ENCODE measurements around the gene COL9A3.

The COL9A3 gene

GRCh38 chr20:62824476-62825332 is 7.9 kb downstream of the COL9A3 start:
- no peak for DNase-seq

DNA sequence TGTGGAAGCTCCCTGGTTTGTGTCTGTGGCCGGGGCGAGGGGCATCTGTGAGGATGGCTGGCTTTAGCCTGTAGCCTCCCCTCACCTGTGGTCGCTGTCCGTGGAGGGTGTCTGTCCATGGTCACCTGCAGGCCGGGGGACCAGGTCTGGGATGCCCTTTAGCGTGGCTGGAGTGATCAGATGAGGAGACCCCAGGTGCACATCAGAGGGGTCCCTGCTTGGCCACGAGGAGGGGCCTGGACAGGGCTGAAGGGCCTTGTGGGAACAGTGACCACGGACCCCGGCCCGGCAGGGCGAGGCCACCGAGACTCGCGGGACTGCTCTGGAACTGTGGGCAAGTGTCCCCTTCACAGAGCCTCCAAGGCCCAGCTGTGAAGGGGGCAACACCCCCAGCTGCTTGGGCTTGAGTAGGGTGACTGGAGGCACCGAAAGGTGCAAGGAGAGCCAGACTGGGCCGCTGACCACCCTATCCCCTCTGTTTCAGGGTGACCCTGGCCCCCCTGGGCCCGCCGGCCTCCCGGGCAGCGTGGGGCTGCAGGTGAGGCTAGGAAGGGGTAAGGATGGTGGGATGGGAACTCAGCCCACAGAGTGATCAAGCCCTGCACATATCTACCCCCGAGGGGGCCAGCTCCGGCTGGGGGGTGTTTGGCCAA is 8.6 kb downstream of the COL9A3 start:
- no peak for DNase-seq

- DNase-seq, result no peak
These were observed 9.3 kb downstream of the COL9A3 start for GRCh38 chr20:62825986-62826645.

GRCh38 chr20:62826646-62827310 is 9.9 kb downstream of the COL9A3 start:
- DNase-seq, result no peak

DNA sequence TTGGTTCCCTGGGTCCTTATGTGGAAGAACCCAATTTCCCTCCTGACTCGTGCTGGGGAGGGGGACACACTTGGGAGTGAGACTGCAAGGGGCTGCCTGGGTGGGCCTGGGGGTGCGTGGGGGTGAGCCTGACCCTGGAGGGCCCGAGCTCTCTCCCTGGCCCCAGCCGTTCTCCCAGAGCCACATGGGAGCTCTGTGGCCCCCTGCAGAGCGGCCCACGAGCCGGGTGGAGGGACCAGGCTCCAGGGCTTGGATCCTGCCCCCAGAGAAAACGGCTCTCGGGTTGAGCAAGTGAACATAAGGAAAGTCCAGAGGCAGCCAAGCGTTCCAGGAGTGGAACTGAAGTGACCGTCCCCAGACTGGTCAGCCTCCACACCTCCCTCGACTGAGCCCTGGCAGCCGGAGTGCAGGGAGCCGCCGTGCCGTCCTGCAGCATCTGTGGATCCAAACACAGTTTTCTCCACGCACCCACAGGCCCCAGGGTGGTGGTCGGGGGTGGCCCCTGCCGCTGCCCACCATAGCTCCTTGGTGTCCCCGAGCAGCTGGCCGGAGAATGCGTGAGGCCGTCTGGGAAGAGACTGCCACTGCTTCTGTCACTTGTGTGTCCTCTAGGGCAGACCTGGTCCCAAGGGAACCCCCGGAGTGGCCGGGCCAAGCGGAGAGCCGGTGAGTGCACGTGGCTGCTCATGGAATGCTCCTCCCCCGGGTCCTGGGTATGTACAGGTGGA is 10.6 kb downstream of the COL9A3 start:
- no peak for DNase-seq

DNA sequence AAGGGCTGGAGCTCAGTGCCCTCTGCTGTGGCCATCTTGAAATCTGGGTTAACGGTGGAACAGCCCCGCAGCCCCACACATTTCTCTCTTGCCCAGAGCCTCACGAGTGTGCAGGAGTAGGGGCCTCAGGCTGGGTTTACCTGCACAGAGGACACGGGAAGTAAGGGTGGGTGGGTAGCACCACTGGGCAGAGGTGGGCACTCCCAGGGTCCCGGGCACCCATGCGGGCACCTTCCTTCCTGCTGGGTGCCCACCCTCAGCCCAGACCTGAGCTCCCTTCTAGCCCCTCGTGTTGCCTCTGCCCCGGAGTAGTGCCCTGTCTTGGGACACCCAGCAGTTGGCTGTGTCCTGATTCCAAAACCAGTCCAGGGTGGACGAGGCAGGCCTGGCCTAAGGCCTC is 11.2 kb downstream of the COL9A3 start:
- no peak for DNase-seq

GRCh38 chr20:62828511-62829230 is 11.8 kb downstream of the COL9A3 start:
- no peak for DNase-seq

DNA sequence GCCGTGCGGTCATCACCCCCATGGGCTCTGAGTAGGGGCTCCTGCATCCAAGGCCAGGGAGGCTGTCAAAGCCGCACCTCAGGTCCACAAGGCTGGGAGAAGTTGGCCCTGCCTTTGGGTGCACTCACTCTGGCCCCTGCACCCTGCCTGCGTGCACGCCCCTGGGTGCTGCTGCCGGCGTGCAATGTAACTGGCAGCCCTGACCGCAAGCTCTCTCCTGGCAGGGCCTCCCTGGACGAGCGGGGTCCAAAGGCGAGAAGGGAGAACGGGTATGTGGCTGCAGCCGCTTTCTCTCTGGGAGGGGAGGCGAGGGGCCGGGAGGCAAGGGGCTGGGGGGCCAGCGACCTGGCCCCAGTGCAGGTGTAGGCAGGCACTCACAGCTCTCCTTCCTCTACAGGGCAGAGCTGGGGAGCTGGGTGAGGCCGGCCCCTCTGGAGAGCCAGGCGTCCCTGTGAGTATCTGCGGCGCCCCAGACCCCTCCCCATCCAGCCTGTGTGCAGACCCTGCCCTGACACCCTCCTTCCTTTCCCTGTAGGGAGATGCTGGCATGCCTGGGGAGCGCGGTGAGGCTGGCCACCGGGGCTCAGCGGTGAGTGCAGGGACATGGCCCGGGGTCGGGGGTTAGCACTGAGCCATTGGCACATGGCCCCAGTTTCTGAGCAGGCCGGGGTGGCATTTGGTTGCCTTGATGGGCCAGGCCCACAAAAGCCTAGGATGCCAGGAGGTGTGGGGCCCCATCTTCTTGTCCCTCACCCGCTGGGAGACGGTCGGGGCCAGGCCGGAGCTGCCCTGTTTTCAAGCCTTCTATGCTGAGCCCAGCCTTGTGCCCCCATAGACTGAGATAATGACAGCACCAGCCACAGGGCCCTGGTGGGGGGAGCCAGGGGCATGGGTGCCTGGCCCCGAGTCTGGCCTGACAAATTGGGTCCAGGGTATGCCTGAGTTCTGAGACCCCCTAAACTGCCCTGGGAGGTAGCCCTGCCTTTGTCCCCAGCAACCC is 12.7 kb downstream of the COL9A3 start:
- no peak for DNase-seq

DNA sequence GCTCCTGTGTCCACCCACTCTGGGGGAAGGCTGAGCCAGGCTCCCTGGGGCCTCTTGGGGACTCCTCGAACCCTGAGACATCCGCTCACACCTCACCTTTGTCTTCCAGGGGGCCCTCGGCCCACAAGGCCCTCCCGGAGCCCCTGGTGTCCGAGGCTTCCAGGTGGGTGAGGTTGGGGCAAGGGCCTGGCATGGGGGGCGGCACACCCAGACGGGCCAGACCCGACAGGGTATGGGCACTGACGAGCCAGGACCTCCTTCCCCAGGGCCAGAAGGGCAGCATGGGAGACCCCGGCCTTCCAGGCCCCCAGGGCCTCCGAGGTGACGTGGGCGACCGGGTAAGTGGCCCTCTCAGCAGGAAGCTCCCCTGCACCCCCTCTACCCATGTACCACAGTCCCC is 13.4 kb downstream of the COL9A3 start:
- no peak for DNase-seq

- no peak for DNase-seq
These were observed 14.0 kb downstream of the COL9A3 start for GRCh38 chr20:62830821-62831220.

- no peak for DNase-seq
These were observed 14.5 kb downstream of the COL9A3 start for GRCh38 chr20:62831361-62831788.

DNA sequence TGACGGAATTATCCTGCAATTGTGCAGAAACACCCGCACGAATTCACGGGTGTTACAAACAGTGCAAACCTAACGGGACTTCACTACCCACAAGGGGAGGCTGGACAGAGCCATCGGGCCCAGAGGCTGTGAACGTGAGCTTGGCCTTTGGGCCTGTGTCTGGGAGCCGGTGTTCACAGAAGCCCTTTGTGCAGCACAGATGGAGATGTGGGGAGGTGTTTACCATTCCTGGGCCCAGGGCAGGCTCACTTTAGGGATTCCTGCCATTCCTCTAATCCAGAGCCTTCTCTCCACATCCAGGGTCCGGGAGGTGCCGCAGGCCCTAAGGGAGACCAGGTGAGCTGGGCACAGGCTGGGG is 15.0 kb downstream of the COL9A3 start:
- DNase-seq, result no peak

DNA sequence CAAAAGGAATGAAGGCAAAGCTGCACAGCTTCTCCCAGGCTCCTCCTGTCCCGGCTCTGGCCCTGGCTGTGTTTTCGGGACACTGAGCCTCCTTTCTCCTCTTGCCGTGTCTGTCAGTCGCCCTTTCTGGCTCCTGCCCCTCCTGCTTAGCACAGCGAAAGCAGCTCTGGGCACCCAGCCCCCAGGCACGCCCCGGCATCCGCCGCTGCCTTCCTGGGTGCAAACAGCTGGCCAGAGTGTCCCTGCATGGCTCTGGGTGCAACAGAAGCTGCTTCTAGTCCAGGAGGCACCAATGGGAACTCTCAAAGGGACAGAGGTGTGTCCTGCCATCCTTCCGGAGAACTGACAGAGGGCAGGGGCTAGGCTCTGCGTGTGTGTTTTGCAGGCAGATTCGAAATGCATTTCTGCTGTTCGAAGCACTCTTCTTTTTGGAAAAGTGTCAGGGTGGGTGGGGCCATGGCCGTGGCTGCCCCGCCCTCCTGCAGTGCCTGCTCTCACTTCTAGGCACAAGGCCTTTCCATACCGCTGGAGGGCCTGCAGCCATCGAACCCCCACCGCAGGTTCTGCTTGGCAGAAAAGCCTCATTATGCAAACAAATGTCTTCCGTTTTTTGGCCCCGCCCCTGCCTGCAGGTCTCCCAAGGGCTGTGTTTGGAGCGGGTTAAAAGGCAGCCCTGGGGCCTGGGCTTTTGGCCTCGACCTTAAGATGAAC is 15.5 kb downstream of the COL9A3 start:
- DNase-seq, result no peak

DNA sequence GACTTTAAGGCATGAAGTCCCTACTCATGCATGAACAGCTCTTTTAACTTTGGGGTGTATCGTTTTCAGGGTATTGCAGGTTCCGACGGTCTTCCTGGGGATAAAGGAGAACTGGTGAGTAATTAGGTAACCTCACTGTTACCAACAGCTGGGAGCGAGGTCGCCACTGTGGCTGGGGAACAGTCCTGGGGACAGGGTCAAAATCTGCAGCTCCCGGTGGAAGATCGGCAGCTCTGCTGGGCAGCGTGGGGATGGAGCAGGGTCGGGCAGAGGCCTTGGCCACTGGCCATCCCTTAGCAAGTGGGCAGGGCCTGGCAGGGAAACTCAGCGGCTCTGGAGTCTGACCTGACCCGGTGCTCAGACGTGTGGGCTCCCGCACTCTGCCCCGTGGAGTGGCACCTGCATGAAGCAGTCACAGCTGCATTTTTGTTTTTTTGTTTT is 16.1 kb downstream of the COL9A3 start:
- no peak for DNase-seq

DNA sequence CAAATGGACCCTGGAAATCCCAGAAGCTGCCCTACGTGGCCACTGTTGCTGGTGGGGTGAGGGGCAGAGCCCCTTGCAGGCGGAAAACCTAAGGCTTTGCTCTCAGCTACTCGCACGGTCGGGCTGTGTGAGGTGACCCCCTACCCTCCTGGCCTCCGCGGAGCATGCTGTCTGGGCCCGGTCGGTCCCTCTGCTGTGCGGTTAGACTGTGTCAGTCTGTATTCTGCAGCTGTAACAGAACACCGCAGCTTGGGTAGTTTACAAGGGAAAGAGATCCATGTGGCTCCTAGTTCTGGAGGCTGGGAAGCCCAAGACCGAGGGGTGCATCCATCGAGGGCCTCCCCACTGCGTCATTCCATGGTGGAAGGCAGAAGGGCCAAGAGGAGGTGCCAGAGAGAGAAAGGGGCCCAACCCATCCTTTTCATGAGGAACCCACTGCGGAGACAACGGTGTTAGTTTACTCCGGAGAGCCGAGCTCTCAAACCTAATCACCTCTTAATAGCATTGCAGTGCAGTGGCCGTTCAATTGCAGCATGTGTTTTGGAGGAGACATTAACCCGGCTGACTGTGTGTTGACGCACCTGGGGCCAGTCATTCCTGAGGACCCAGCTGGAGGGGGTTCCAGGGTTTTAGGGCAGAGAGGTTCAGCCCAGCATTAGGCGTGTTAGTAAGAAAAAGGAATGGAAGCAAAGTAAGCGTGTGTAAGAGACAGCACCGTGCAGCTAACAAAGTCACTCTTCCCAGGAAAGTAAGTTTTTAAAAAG is 18.3 kb downstream of the COL9A3 start:
- DNase-seq, result no peak

DNA sequence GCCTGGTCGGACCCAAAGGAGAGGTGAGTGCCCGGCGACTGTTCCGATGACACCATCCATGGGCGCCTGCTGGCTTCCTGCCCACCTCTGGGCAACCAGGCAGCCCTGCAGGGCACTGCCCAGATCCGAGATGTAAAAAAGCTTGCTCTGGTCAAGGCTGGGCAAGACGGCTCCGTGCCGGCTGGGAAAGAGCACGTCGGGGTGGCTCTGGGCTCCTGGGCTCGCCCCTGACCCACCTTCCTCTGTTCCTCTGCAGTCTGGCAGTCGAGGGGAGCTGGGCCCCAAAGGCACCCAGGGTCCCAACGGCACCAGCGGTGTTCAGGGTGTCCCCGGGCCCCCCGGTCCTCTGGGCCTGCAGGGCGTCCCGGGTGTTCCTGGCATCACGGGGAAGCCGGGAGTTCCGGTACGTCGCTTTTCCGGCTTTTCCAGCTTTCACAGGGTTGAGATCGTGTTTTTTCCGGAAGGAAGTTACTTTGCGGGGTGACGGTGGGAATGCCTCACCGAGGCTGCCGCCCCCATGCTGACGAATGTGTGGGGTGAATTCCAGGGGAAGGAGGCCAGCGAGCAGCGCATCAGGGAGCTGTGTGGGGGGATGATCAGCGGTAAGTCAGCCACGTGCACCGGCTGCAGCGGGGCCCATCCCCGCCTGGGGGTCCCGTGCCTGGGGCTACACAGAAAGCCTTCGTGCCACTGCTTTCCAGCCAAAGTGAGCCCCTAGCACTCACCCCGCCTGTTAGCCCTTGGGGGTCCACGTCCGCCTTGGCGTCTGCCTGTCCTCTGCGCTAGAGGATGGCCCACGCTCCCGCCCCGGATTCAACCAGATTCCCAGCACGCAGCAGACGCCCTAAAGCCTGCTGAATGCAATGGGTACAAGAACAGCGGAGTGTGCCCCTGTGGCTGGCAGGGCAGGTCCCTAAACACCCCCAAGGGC is 19.3 kb downstream of the COL9A3 start:
- no peak for DNase-seq

- DNase-seq, result no peak
These were observed 20.2 kb downstream of the COL9A3 start for GRCh38 chr20:62836967-62837490.

GRCh38 chr20:62837790-62838127 is 20.9 kb downstream of the COL9A3 start:
- DNase-seq, result no peak

Measured in fibroblast of skin of back (primary cell).